Panc1 (cell line): ENCODE data around the gene MAGI2.

Experiments
- CTCF ChIP-seq: fragments of 450-650 bp; IDR thresholded peaks from 2 replicates; pipeline ENCODE4 v1.5.1; 2017; ENCODE audit warnings: mild to moderate bottlenecking
- POLR2AphosphoS5 ChIP-seq: IDR thresholded peaks from 2 replicates; pipeline ENCODE4 v1.6.1; 2012; ENCODE audit warnings: mild to moderate bottlenecking, low read depth, low read length, moderate library complexity
- REST ChIP-seq, 2 experiments: IDR thresholded peaks; 2 replicates each; pipeline ENCODE4 v1.6.1; 2011 to 2012; ENCODE audit warnings: low read depth in 2 of 2, control low read depth in 1 of 2, low read length in 1 of 2, mild to moderate bottlenecking in 1 of 2, moderate library complexity in 1 of 2; ENCODE audit not compliant: insufficient read depth in 1 of 2
- SIN3A ChIP-seq: IDR thresholded peaks from 2 replicates; pipeline ENCODE4 v1.6.1; 2012; ENCODE audit warnings: low read depth, mild to moderate bottlenecking, low read length, moderate library complexity, borderline replicate concordance; ENCODE audit not compliant: insufficient read depth

GRCh38 chr7:78702770-78703169 is 750.7 kb downstream of the MAGI2 start:
- TF ChIP-seq POLR2AphosphoS5 = no peak
- no peak for TF ChIP-seq CTCF
- no peak for TF ChIP-seq REST (IDR thresholded peaks at IDR 0.05; ENCODE audit: insufficient read depth in 1 of 2, low read depth in 2 of 2, low read length in 1 of 2)
- no peak for TF ChIP-seq SIN3A
